ENCODE data around the gene PRR11. TPM values are rescaled to one million over a fixed set of nuclear protein-coding genes. Genes with fewer than 3 reads are reported as not detected.
"Not testable (repeated sequence)": the region's sequence is repeated elsewhere in the genome, so short reads cannot be mapped to it uniquely, and the experiment has no call there.

Gene PRR11
- total RNA-seq, 1 donor from 2014 or later: 0.53 TPM

DNA sequence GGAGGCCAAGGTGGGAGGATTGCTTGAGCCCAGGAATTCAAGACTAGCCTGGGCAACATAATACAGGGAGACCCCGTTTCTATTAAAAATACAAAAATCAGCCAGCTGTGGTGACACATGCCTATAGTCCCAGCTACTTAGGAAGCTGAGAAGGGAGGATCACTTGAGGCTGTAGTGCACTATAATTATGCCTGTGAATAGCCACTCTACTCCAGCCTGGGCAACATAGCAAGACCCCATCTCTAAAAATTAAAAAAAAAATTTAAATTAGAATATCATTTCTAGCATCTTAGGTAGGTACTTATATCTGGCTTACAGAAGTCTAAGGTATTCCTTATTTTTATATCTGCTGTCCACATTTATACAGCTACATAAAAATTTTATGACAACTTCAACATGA is 46.8 kb downstream of the PRR11 start:
- DNase-seq (ENCODE audit: low spot score) (no peak), ATAC-seq (no peak)

GRCh38 chr17:59219370-59219769 is 63.8 kb downstream of the PRR11 start:
- no peak for DNase-seq (ENCODE audit: low spot score)
- ATAC-seq: no peak

GRCh38 chr17:59219992-59220327 is 64.4 kb downstream of the PRR11 start:
- peak; percentile 33 for ATAC-seq
- DNase-seq (ENCODE audit: low spot score): no peak

- DNase-seq (ENCODE audit: low spot score) (peak; percentile 97), ATAC-seq (peak; percentile 98)
Observed at GRCh38 chr17:59220328-59221158, 65.0 kb downstream of the PRR11 start, which contains the start of gene GDPD1. TSS of gene GDPD1 (plus strand) at chr17:59220511. CDS start at chr17:59220610, 99 bp downstream.

- DNase-seq (ENCODE audit: low spot score) (no peak), ATAC-seq (no peak)
Observed at GRCh38 chr17:59221159-59221847, 65.8 kb downstream of the PRR11 start.

- DNase-seq (ENCODE audit: low spot score) (no peak), ATAC-seq (no peak)
Observed at GRCh38 chr17:59223813-59224212, 68.3 kb downstream of the PRR11 start.

- ATAC-seq; DNase-seq (ENCODE audit: low spot score): not testable (repeated sequence)
Observed at GRCh38 chr17:59228588-59228987, 73.0 kb downstream of the PRR11 start.

GRCh38 chr17:59230764-59231163 is 75.2 kb downstream of the PRR11 start:
- ATAC-seq: no peak

GRCh38 chr17:59234631-59235030 is 79.1 kb downstream of the PRR11 start:
- no peak for ATAC-seq
- DNase-seq (ENCODE audit: low spot score): no peak

More at GRCh38 chr17:59230764-59231163, 75.2 kb downstream of the PRR11 start:
- no peak for DNase-seq (ENCODE audit: low spot score)

DNA sequence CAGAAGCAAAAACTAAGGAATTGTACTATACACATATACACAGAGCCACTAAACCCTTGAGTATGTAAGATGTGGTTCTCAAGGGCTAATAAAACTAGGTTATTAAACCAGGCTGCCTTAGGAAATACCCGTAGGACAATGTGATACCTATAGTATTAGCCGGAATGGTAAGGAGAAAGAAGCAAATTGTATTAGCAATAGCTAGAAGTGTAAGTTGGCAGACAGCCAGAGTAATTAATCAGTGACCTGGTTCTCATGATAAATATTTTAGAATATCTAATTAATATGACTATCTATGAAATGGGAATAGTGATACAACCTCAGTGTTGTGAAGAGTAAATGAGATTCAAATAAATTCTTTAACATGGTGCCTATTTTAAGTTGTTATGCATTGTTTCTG is 83.4 kb downstream of the PRR11 start:
- no peak for DNase-seq (ENCODE audit: low spot score)
- no peak for ATAC-seq

DNA sequence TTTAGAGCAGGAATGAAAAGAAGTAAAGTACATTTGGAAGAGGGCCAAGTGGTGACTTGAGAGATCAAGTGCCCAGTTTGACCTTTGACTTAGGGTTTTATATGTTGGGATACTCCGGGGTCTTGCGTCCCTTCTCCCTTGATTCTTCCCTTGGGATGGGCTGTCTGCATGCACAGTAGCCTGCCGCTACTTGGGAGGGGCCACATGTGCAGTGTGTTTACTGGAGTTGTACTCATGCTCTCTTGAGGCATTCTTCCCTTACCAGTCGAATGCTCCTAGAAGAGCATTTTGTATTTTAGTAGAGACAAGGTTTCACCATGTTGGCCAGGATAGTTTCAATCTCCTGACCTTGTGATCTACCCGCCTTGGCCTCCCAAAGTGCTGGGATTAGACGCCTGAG is 88.5 kb downstream of the PRR11 start:
- no peak for DNase-seq (ENCODE audit: low spot score)
- ATAC-seq: no peak

Other genes with a start within 250 kb of the PRR11 start
- 11.2 TPM for gene TRIM37, start 48.9 kb upstream of the PRR11 start, total RNA-seq
- gene SKA2, start 560 bp upstream of the PRR11 start, total RNA-seq: 10.9 TPM
- gene SMG8, start 54.3 kb downstream of the PRR11 start, total RNA-seq: 5.0 TPM
- gene GDPD1, start 64.8 kb downstream of the PRR11 start, total RNA-seq: 0.68 TPM
- gene YPEL2, start 175.9 kb downstream of the PRR11 start, total RNA-seq: 18.9 TPM

Measured in left lobe of liver (tissue), 2 donors.